ENCODE data around the gene BDH1.

GRCh38 chr3:197555281-197556261 lies at the start of gene BDH1:
- TF ChIP-seq CTCF (IDR thresholded peaks at IDR 0.05) (no peak), POLR2A (IDR thresholded peaks at IDR 0.05) (no peak)

Data from testis (tissue), 2 donors.